KOPT-K1 (cell line): ENCODE results near the gene BLVRB.
"Not testable (repeated sequence)": the region's sequence is repeated elsewhere in the genome, so short reads cannot be mapped to it uniquely, and the experiment has no call there.

Experiments
- H3K27ac ChIP-seq: fragments of 200-600 bp; sonication (generic); 2 replicates; pipeline ENCODE4 v1.5.1; 2016; ENCODE audit warnings: antibody characterized with exemption, mild to moderate bottlenecking, low read depth, low read length; ENCODE audit not compliant: poor library complexity, severe bottlenecking
- H3K36me3 ChIP-seq: fragments of 200-600 bp; sonication (generic); 2 replicates; pipeline ENCODE4 v1.5.1; 2017; ENCODE audit warnings: antibody characterized with exemption, mild to moderate bottlenecking, low read length, moderate library complexity; ENCODE audit not compliant: insufficient read depth
- H3K9me3 ChIP-seq: fragments of 200-600 bp; sonication (generic); 2 replicates; pipeline ENCODE4 v1.5.1; 2017; ENCODE audit warnings: antibody characterized with exemption, low read length, mild to moderate bottlenecking; ENCODE audit not compliant: insufficient read depth, poor library complexity, severe bottlenecking

The BLVRB gene

GRCh38 chr19:40446263-40446784, 19.2 kb downstream of the BLVRB start:
- no peak overlapping the region for H3K27ac ChIP-seq
- H3K36me3 ChIP-seq: peaks cover 5% of the 10 kb centered on the region; the same call in 1 of the 2 replicates
- no peaks in the 10 kb centered on the region for H3K9me3 ChIP-seq

DNA sequence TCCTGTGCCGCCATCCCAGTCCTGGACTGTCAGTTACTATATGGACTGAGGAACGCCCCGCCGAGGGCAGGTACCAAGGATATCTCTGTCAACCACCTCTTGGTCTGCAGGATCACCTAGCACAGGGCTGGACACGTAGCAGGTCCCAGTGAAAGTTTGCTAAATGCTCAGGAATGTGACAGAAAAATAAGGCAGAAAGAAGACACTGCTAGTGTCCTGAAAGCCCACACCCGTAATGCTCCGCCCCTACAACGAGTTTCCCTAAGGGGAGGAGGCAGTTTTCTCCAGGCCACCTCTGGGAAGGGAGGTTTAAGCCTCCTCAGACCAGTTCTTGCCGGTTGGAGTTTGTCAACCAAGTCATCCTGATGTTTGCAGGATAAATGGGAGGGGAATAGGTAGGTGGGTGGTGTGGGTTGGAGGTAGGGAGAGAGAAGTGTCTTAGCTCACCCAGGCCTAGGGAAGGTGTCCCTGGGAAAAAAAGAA, 19.7 kb downstream of the BLVRB start:
- no peak overlapping the region for H3K27ac ChIP-seq
- no peaks in the 10 kb centered on the region for H3K9me3 ChIP-seq
- peaks cover 10% of the 10 kb centered on the region; the same call in 1 of the 2 replicates for H3K36me3 ChIP-seq

DNA sequence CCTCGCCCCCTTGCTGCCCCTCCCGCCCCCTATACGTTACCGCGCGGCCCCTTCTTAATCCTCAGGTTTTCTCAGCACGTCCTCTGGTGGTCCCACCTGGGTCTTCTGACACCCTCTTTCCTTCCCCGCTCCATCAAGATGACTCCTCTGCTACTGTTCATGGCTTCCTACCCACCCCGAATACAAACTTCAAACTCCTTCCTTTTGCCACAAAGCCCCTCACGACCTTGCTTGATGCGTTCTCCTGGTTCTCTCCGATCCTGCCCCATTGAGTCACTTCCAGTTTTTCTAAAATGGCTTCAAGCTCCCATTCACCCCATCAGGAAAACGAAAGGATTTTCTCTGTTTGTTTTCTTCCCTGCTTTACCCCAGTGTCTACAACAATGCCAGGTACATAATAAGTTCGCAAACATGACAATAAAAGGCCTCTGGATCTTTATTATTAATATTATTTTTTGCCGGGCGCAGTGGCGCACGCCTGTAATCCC, 20.7 kb downstream of the BLVRB start:
- Histone ChIP-seq H3K27ac (peak overlapping the region; percentile 80), H3K9me3 (no peaks in the 10 kb centered on the region), H3K36me3 (peaks cover 17% of the 10 kb centered on the region)

- H3K27ac ChIP-seq: peak within 1 kb of the TSS; percentile 80
- H3K9me3 ChIP-seq: no peaks in the 10 kb centered on the region
- peaks cover 17% of the 10 kb centered on the region for H3K36me3 ChIP-seq
Observed at GRCh38 chr19:40444000-40444824, 21.3 kb downstream of the BLVRB start, which contains the start of gene SERTAD3. SERTAD3 (minus strand) TSS chr19:40444335; CDS start chr19:40442080, 2,255 bp downstream.

- Histone ChIP-seq H3K27ac (peak overlapping the region; percentile 80), H3K36me3 (peaks cover 17% of the 10 kb centered on the region), H3K9me3 (no peaks in the 10 kb centered on the region)
Observed at GRCh38 chr19:40443131-40443999, 22.2 kb downstream of the BLVRB start.

DNA sequence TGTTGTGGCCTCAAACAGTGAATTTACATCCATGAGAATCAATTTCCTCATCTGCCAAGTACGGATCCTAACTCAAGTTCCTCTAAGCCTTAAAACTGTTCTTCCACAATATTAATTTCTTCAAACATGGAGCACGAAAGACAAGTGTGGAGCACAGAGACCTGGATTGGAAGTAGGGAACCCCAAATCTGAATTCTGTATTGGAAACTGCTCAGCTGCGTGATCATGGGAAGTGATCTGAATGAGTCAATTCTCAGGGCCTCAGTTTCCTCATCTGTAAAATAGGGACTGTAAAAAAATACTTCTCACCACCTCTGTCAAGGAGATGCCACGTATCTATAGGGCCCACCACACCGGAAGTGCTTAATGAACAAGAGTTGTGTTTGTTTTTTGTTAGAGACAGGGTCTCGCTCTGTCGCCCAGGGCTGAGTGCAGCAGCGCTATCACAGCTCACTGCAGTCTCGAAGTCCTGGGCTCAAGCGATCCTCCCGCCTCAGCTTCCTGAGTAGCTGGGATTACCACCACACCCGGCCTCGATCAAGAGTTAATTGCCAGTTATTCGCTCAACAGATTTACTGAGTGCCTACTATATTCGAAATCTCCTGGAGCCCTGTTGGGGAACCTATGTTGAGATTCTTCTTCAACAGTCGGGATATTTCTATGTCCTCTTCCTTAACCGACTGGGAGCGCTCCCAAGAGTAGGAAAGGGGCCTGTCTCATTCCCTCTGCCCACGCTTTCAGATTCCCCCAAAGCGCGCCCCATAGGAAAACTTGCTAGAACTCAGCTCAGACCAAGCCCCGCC, 23.0 kb downstream of the BLVRB start:
- H3K27ac ChIP-seq: peak overlapping the region; percentile 63
- H3K36me3 ChIP-seq: peaks cover 17% of the 10 kb centered on the region
- no peaks in the 10 kb centered on the region for H3K9me3 ChIP-seq

- Histone ChIP-seq H3K9me3 (no peaks in the 10 kb centered on the region), H3K27ac (no peak overlapping the region), H3K36me3 (peaks cover 17% of the 10 kb centered on the region)
Observed at GRCh38 chr19:40441719-40442253, 23.8 kb downstream of the BLVRB start.

- Histone ChIP-seq H3K9me3 (no peaks in the 10 kb centered on the region), H3K27ac (no peak overlapping the region), H3K36me3 (peaks cover 17% of the 10 kb centered on the region)
Observed at GRCh38 chr19:40438284-40438683, 27.3 kb downstream of the BLVRB start.

- Histone ChIP-seq H3K36me3 (no peaks in the 10 kb centered on the region), H3K9me3 (no peaks in the 10 kb centered on the region), H3K27ac (no peak overlapping the region)
Observed at GRCh38 chr19:40433391-40434216, 31.9 kb downstream of the BLVRB start.

GRCh38 chr19:40432760-40433159, 32.8 kb downstream of the BLVRB start:
- not testable (repeated sequence) for H3K36me3 ChIP-seq, H3K9me3 ChIP-seq, H3K27ac ChIP-seq

GRCh38 chr19:40431698-40432097, 33.8 kb downstream of the BLVRB start:
- Histone ChIP-seq H3K27ac (no peak overlapping the region), H3K9me3 (no peaks in the 10 kb centered on the region), H3K36me3 (no peaks in the 10 kb centered on the region)

- not testable (repeated sequence) for H3K9me3 ChIP-seq, H3K36me3 ChIP-seq, H3K27ac ChIP-seq
Observed at GRCh38 chr19:40430242-40430641, 35.3 kb downstream of the BLVRB start.

GRCh38 chr19:40428197-40428596, 37.3 kb downstream of the BLVRB start:
- not testable (repeated sequence) for H3K27ac ChIP-seq, H3K9me3 ChIP-seq, H3K36me3 ChIP-seq
